Left renal cortex interstitium (tissue), 4 donors: Measurements from ENCODE around the gene SCAPER. TPM values are rescaled to one million over a fixed set of nuclear protein-coding genes. Genes with fewer than 3 reads are reported as not detected.
"Not testable (repeated sequence)": the region's sequence is repeated elsewhere in the genome, so short reads cannot be mapped to it uniquely, and the experiment has no call there.

Experiments used
- DNase-seq, 4 donors: peaks; one replicate each; pipeline ENCODE4 v3.0.0-alpha.2; 2013; ENCODE audit warnings: low read depth in 4 of 4, low spot score in 2 of 4, missing footprints in 1 of 4
- polyA plus RNA-seq, 4 donors: library from polyadenylated mRNA; unstranded; fragments of 120-200 nt; gene quantifications; one replicate each; pipeline ENCODE4 v1.2.1, GENCODE V29; 2013; ENCODE audit not compliant: insufficient read length in 4 of 4

SCAPER gene
- polyA plus RNA-seq, 4 donors = 19.7 to 26.0 (median 22.9) TPM

DNA sequence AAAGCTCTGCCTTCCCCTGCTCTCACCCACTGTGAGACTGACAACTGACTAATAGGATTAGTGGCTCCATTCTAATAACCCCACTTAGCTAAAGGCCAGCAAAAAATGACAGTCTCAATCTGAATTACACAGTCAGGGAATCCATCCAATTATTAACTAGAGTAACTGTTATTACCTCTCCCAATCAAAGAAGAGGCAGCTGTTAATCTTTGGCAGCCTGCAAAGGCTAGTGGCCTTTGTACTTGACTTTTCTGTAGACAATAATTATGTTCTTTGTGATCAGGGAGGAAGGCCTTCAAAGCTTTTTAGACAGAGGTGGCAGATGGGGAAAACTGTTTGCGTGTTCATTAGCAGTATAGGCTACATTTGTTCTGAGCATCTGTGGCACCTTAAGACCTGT lies 390.9 kb downstream of the SCAPER start:
- no peak for DNase-seq

DNA sequence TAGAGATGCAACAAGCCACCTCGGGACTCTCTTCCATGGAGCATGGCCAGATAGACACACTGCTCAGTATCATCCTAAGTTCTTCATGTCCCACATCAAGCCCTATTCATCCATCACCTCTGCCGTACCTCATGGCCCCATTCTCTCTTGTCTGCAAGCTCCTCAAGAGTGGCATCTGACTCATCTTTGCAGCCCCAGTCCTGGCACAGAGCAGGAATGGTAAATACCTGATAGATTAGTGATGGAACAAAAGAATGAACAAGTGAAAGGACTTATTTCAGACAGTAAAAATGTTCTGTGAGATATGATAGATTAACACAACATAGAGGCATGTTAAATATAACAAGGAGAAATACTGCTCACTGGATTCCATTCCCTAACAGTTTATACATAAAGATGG lies 392.2 kb downstream of the SCAPER start:
- DNase-seq = no peak

DNA sequence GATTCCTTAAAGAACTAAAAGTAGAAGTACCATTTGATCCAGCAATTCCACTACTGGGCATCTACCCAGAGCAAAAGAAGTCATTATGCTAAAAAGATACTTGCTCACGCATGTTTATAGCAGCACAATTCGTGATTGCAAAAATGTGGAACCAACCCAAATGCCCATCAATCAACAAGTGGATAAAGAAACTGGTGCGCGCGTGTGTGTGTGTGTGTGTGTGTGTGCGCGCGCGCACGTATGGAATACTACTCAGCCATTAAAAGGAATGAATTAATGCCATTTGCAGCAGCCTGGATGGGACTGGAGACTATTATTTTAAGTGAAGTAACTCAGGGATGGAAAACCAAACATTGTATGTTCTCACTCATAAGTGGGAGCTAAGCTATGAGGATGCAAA lies 394.5 kb downstream of the SCAPER start:
- not testable (repeated sequence) for DNase-seq

DNA sequence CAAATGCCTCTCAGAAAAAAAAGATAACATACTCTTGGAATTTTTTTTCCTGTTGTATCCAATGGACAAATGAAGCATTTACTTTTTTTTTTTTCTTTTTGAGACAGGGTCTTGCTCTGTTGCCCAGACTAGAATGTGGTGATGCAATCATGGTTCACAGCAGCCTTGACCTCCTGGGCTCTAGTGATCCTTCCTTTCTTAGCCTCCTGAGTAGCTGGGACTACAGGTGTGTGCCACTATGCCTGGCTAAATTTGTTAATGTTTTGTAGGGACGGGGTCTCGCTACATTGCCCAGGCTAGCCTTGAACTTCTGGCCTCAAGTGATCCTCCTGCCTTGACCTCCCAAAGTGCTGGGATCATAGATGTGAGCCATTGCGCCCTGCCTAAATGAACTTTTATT lies 401.3 kb downstream of the SCAPER start:
- no peak for DNase-seq

DNA sequence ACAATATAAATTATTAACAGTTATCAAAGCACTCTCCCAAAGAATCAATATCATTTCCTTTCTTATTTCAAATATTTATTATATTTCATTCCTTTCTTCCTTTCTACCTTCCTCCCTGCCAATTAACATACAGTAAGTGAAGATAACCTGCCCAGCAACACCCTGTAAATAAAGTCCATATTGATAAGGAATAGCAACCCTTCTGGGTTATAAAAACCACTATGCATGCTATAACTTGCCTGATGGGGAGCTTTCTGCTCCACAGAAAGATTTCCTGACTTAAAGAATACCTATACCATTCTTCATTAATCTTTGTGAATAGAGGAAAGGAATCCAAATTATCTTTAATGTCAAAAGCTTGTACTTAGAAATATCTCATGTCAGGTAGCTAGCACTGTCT lies 402.0 kb downstream of the SCAPER start:
- no peak for DNase-seq

DNA sequence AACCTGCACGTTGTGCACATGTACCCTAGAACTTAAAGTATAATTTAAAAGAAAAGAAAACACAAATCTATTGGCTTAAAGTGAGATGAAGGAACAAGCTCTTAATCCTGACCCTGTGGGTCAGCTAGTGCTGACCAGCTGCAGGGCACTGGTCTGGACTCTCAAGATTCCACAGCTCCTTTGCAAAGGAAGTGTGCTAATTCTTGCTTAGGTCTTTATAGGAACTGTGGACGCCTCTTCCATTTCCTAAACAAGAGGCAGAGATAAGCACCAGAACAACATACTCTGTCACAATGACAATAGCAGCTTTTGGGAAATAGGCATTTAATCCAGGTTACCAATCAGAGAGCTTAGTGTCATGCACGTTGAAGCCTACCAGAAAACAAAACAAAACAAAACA lies 402.5 kb downstream of the SCAPER start:
- no peak for DNase-seq

DNA sequence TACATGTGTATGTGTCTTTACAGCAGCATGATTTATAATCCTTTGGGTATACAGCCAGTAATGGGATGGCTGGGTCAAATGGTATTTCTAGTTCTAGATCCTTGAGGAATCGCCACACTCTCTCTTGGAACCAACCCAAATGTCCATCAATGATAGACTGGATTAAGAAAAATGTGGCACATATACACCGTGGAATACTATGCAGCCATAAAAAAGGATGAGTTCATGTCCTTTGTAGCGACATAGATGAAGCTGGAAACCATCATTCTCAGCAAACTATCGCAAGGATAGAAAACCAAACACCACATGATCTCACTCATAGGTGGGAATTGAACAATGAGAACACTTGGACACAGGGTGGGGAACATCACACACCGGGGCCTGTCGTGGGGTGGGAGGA lies 403.0 kb downstream of the SCAPER start:
- DNase-seq = not testable (repeated sequence)

DNA sequence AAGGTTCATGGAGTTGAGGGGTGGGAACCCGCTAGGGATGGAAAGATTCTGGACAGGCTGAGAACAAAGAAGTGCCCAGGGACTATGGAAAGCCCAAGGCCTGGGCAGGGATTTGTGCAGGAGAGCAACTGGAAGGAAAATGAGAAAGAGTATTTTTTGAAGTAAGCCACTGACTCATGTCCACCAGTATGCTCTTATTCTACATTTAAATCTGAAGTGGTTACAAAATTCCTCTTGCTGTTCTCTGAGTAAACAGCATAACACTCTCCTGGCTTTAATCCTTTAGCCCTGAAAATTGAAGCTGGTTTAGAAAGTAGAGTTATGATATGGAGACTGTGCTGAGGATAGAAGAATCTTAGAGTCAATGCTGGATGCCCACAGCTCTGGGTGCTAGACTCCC lies 403.4 kb downstream of the SCAPER start:
- DNase-seq = no peak

DNA sequence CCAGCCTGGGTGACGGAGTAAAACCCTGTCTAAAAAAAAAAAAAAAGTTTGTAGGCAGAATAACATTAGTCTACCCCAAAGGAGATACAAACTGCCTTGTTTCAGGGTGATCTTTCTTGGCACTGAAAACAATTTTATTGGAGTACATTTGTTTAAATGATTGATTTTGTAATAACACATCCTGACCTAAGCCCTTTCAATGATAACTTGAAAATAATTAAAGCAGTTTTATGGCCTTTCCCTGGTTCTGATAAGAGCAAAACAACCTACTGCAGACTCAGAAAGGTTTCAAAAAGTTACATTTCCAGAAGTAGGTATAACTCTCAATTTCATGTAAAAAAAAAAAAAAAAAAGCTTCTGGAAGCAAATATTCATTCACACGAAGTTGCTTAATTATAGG lies 404.1 kb downstream of the SCAPER start:
- no peak for DNase-seq

DNA sequence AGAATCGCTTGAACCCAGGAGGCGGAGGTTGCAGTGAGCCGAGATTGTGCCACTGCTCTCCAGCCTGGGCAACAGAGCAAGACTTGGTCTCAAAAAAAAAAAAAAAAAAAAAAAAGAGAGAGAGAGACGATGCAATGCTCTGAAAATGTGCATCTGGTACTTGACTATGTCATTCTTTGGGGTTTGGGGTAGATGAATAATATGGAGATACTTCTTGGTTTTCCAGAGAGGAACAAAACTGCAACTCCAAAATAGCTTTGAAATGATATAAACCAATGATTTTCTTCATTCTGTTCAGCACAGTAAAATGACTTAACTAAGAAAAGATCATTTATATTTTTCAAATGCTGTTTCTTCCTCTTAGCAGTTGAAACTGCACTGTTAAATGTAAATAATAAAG lies 409.7 kb downstream of the SCAPER start:
- DNase-seq = no peak

DNA sequence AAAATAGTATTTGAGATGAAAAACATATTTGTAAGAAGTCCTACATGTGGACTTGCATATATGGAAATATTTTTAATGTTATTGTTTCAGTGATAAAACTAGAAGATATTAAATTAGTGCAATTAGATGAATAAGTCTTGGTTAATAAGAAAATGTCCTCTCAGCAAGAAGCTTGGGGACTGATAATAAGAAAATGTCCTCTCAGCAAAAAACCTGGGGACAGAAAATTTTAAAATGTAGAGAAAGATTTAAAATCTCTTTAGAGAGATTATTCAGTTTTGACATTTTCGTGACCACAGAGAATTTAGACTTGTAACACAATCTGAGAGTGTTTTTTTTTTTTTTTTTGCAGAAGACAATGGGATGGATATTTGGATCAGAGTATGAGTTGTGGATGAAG lies 412.6 kb downstream of the SCAPER start:
- DNase-seq = no peak

DNA sequence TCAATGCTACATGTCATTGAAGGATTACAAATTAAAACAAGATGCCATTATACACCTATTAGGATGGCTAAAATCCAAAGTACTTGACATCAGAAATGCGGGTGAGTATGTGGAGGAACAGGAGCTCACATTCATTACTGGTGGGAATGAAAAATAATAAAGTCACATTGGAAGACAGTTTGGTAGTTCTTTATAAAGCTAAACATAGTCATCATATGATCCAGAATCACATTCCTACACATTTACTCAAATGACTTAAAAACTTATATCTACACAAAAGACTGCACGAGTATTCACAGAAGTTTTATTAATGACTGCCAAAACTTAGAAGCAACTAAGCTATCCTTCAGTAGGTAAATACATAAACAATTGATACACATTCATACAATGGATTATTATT lies 421.4 kb downstream of the SCAPER start:
- DNase-seq = no peak

DNA sequence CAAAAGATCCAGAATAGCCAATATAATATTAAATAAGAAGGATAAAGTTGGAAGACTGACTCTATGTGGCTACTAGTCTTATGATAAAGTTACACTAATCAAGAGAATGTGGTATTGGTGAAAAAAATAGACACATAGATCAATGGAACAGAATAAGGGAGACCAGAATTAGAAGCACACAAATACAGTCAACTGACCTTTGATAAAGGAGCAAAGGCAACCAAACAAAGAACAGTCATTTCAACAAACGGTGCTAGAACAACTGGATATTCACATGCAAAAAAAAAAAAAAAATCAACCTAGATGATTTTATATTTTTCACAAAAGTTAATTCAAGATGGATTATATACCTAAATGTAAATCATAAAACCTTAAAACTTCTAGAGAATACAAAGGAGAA lies 422.1 kb downstream of the SCAPER start:
- no peak for DNase-seq

DNA sequence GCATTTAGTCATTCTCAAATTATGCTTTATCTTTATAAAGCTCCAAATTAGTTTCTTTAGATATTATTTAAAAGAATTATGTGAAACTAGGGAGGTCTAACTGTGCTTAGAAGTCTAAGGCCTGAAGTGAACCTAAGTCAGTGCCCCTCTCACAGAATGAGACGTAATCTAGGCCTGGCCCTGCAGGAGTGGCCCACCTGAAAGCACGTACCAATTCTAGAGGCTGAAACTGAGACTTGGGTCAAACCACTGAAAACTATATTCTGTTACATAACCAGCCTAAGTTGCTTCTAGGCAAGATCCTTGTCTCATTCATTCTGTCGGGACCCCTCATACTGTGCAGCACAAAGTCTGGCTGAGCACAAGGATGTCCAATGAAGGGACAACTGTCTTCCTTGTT lies 424.9 kb downstream of the SCAPER start:
- DNase-seq = no peak

DNA sequence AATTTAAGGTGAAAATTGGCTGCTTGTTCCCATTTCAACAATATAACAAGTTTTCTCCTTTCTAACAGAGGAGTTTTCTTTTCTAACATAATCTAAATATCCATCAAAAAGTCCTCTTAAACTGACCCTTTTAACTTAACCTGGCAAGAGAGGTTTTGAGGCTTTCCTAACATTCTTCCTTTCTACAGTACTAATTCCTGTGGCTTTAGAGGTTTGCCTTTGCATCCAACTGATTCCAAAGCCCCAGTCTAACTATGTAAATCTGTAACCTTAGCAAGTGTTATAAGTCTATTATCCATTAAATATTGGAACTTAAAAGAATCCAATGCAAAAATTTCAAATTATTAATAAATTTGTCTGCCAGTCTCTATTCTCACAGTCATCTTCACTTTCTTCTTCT lies 434.4 kb downstream of the SCAPER start:
- no peak for DNase-seq

DNA sequence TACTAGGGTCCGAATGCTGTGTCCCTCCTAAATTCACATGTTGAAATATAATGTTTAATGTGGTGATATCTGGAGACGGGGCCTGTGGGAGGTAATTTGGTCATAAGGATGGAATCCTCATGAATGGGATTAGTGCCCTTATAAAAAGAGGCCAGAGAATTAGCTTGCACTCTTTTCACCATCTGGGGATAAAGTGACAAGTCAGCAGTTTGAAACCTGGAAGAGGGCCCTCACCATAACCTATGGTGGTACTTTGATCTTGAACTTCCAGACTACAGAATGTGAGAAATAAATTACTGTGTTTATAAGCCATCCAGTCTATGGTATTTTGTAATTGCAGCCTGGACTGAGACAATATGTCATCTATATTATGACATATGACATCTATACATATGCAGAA lies 436.4 kb downstream of the SCAPER start:
- DNase-seq = no peak

DNA sequence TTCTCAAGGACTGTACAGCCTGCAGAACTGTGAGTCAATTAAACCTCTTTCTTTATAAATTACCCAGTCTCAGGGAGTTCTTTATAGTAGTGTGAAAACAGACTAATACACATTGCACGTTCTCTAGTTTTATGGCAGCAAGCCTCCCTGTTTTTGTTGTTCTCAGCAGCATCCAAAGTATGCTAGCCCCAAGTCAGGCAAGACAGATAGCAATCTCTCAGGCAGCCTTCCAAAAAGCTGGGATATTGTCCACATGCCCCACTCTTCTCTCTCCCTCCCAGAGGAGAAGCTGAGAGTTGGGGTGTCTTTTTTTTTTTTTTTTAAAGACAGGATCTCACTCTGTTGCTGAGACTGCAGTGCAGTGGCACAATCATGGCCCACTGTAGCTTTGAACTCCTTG lies 438.0 kb downstream of the SCAPER start:
- no peak for DNase-seq

DNA sequence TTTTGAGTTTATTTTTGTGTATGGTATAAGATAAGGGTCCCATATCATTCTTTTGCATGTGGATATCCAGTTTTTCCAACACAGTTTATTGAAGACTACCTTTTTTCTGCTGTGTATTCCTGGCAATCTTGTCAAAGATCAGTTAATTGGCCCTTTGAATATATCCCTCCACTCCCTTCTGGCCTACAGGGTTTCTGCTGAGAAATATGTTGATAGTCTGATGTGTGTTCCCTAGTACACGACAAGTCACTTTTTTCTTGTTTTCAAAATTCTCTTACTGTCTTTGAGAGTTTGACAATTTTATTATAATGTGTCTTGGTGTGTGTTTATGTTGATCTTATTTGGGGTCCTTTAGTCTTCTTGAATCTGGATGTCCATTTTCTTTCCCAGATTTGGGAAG lies 439.4 kb downstream of the SCAPER start:
- no peak for DNase-seq

DNA sequence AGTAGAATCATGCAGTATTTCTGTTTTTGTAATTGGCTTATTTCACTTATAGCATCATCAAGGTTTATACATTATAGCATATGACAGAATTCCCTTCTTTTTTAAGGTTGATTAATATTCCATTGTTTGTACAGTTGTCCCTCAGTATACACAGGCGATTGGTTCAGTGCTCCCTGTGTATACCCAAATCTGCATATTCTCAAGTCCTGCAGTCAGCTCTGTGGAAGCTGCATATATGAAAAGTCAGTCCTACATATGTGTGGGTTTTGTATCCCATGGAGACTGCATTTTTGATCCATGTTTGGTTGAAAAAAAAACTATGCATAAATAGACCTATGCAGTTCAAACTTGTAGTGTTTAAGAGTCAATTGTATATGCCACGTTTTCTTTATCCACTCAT lies 440.9 kb downstream of the SCAPER start:
- DNase-seq = no peak

DNA sequence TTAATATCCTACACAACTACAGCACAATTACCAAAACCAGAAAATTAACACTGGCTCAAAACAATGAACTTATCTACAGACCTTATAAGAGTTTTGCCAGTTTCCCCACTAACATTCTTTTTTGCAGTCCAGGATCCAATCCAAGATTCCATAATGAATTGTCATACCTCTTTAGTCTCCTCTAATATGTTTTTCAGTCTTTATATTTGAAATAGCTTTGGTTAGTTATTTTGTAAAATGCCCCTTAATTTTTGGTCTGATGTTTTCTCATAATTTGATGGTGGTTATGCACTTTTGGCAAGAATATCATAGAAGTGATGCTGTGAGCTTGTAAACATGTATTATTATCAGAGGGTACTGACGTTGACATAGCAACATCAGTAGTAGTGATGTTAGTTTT lies 444.3 kb downstream of the SCAPER start:
- DNase-seq = no peak

DNA sequence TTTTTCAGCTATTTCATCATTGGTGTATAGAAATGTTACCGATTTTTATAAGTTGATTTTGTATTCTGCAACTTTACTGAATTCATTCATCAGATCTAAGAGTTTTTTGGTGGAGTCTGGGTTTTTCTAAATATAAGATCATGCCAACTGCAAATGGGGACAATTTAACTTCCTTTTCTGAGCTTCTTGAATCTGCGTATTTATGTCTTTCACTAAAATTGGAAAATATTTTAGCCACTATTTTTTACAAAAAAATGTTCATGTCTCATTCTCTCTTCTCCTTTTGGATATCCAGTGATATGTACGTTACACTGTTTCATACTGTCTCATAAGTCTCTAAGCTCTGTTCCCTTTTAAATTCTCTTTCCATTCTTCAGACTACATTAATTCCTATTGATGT lies 444.8 kb downstream of the SCAPER start:
- no peak for DNase-seq

DNA sequence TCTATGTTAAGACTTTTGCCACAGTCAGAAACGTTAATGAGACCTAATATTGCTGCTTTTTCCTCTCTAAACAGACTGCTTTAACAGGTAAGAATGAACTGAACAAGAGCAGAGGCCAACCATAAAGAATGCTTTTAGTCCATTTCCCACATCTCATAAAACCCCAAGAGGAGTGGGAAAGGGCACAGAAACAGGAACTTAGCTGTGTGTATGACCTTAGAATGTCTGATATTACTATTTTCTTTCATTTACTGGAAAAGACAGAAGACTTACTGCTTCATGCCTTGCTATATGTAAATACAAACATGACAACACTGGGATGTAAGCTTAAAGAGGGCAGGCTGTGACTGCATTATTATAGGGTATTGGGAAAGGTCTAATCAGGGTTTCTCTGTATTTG lies 453.6 kb downstream of the SCAPER start:
- no peak for DNase-seq

DNA sequence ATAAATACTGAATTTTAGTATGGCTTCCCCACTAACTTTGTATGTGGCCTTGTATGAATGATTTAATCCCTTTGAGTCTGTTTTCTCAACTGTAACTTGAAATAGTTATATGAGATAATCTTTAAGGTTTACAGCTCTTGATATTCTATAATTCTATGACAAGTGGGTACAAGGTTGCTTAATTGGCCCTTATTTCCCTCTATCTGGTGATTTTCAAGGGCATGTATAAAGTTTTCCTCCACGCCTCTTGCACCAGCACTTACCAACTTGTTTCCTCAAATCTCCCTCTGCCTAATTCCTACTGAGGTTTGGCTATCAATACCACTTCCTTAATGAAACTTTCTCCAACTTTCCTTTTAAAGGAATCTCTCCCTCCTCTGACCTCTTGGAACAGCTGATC lies 455.7 kb downstream of the SCAPER start:
- DNase-seq = no peak

DNA sequence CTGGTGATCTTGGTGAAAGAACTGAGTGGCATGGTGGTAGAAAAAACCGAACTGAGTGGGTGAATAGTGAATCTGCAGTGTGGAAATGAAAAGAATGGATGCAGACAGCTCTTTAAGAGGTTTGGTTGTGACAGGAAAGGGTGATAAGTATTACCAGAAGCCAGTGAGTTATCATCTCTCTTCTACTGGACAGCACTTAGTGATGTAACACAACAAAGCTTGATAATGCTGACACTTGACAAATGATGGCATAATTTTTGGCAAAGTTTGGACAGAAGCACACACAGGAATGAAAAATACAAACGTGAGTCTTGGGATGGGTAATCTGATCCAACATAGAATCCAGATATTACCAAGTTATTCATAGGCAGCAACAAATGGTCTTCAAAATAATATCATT lies 456.4 kb downstream of the SCAPER start:
- DNase-seq = no peak
